Endothelial cell of umbilical vein (primary cell): Measurements from ENCODE around the gene ARHGAP9. TPM values are rescaled to one million over a fixed set of nuclear protein-coding genes. Genes with fewer than 3 reads are reported as not detected.

Experiments
- BruUV-seq: library from RNA; stranded (reverse); fragments of 400-500 nt; replicated peaks from 2 replicates; lab custom pipeline; 2021; lab: Mats Ljungman, UMichigan
- CTCF ChIA-PET: fragments of 300-600, 350-600 bp; sonication (Branson Sonifier 250); formaldehyde crosslinking; loops from one replicate; lab custom pipeline; 2021; ENCODE audit warnings: antibody characterized with exemption, inconsistent platforms; lab: Charles Lee
- POLR2A ChIA-PET: fragments of 300-600, 350-600 bp; sonication (Branson Sonifier 250); formaldehyde crosslinking; loops from one replicate; lab custom pipeline; 2021; ENCODE audit warnings: antibody characterized with exemption, inconsistent platforms; lab: Charles Lee
- DNase-seq: peaks from one replicate; pipeline ENCODE4 v3.0.0-alpha.2; 2011; ENCODE audit warnings: low read depth, low spot score
- FAIRE-seq: peaks from 2 replicates; lab custom pipeline; 2011; peaks lifted over from hg19 to GRCh38; lab: Jason Lieb, UNC
- H2AFZ ChIP-seq: 2 replicates; pipeline ENCODE4 v1.6.0; 2012; ENCODE audit warnings: low read depth, low read length, control low read depth, inconsistent platforms
- H3K27ac ChIP-seq: 2 replicates; pipeline ENCODE4 v1.5.1; 2011; ENCODE audit warnings: low read depth, mild to moderate bottlenecking, control low read depth, low read length, moderate library complexity; ENCODE audit not compliant: insufficient read depth
- H3K27me3 ChIP-seq, 2 experiments: 2 replicates each; pipeline versions ENCODE4 v1.6.0 to v1.6.1; 2011; ENCODE audit warnings: low read length in 2 of 2, mixed read lengths in 1 of 2; ENCODE audit not compliant: control insufficient read depth in 2 of 2, insufficient read depth in 2 of 2
- H3K36me3 ChIP-seq, 2 experiments: 2 replicates in 1 of 2; 3 replicates in 1 of 2; pipeline ENCODE4 v1.5.1; 2011; ENCODE audit warnings: low read length in 2 of 2, mild to moderate bottlenecking in 1 of 2, moderate library complexity in 1 of 2; ENCODE audit not compliant: control insufficient read depth in 2 of 2, insufficient read depth in 2 of 2; ENCODE audit errors: extremely low read depth in 1 of 2
- H3K4me1 ChIP-seq: 3 replicates; pipeline ENCODE4 v1.5.1; 2011; ENCODE audit warnings: mild to moderate bottlenecking, low read length; ENCODE audit not compliant: control insufficient read depth, insufficient read depth; ENCODE audit errors: extremely low read depth
- H3K4me2 ChIP-seq: 2 replicates; pipeline ENCODE4 v1.6.1; 2011; ENCODE audit warnings: low read length, control low read depth, mixed read lengths; ENCODE audit not compliant: insufficient read depth
- H3K4me3 ChIP-seq, 3 experiments: fragments of 200-600 bp in 1 of 3; sonication (generic), shearing (Covaris generic) in 1 of 3; replicated peaks in 1 of 3; 2 replicates each; pipeline ENCODE4 v1.5.1; 2011 to 2016; ENCODE audit warnings: control low read depth in 3 of 3, low read length in 3 of 3, mild to moderate bottlenecking in 2 of 3, inconsistent platforms in 1 of 3, low read depth in 1 of 3, moderate library complexity in 1 of 3; ENCODE audit not compliant: insufficient read depth in 1 of 3
- H3K79me2 ChIP-seq: 2 replicates; pipeline ENCODE4 v1.6.0; 2012; ENCODE audit warnings: low read length, inconsistent platforms; ENCODE audit not compliant: control insufficient read depth, insufficient read depth
- H3K9ac ChIP-seq: replicated peaks from 2 replicates; pipeline ENCODE3; 2011; ENCODE audit warnings: low read length, control low read depth; ENCODE audit not compliant: insufficient read depth; ENCODE audit errors: extremely low read depth
- H3K9me1 ChIP-seq: replicated peaks from 3 replicates; pipeline ENCODE4 v1.6.0; 2011; ENCODE audit warnings: mild to moderate bottlenecking, low read length; ENCODE audit not compliant: control insufficient read depth, insufficient read depth; ENCODE audit errors: extremely low read depth
- H3K9me3 ChIP-seq: replicated peaks from 2 replicates; pipeline ENCODE4 v1.5.1; 2012; ENCODE audit warnings: low read length, inconsistent platforms; ENCODE audit not compliant: control insufficient read depth, insufficient read depth
- H4K20me1 ChIP-seq: replicated peaks from 2 replicates; pipeline ENCODE3; 2011; ENCODE audit warnings: mild to moderate bottlenecking, low read length; ENCODE audit not compliant: control insufficient read depth, insufficient read depth; ENCODE audit errors: extremely low read depth
- CTCF ChIP-seq, 2 donors: IDR thresholded peaks; 1 replicate in 1 of 2; 2 replicates in 1 of 2; pipeline ENCODE4 v1.5.1; 2011; ENCODE audit warnings: low read length in 2 of 2, mild to moderate bottlenecking in 2 of 2, moderate library complexity in 2 of 2, control low read depth in 1 of 2, inconsistent platforms in 1 of 2, low read depth in 1 of 2; ENCODE audit not compliant: insufficient read depth in 1 of 2; ENCODE audit errors: extremely low read depth in 1 of 2
- EZH2 ChIP-seq: IDR thresholded peaks from 2 replicates; pipeline ENCODE4 v1.6.1; 2012; ENCODE audit warnings: borderline replicate concordance, low read depth, mild to moderate bottlenecking, moderate library complexity, low read length, inconsistent platforms; ENCODE audit not compliant: severe bottlenecking
- FOS ChIP-seq: IDR thresholded peaks from 2 replicates; pipeline ENCODE4 v1.6.1; 2011; ENCODE audit warnings: mild to moderate bottlenecking, low read length, moderate library complexity, borderline replicate concordance; ENCODE audit not compliant: insufficient read depth
- GATA2 ChIP-seq: IDR thresholded peaks from 2 replicates; pipeline ENCODE4 v1.7.0; 2011; ENCODE audit warnings: low read depth, mild to moderate bottlenecking, moderate library complexity, mixed read lengths, low read length; ENCODE audit not compliant: insufficient read length, insufficient read depth
- JUN ChIP-seq: IDR thresholded peaks from 2 replicates; pipeline ENCODE4 v1.6.1; 2011; ENCODE audit warnings: borderline replicate concordance, low read depth; ENCODE audit not compliant: insufficient read length, insufficient read depth
- MAX ChIP-seq: IDR thresholded peaks from 2 replicates; pipeline ENCODE4 v1.6.1; 2011; ENCODE audit not compliant: insufficient read depth, insufficient read length
- MYC ChIP-seq: IDR thresholded peaks from one replicate; pipeline ENCODE4 v1.6.1; 2011; ENCODE audit warnings: mild to moderate bottlenecking, low read depth, low read length
- POLR2A ChIP-seq: IDR thresholded peaks from 2 replicates; pipeline ENCODE4 v1.6.1; 2012; ENCODE audit warnings: low read depth, mild to moderate bottlenecking, control low read depth, low read length
- POLR2AphosphoS5 ChIP-seq: IDR thresholded peaks from 2 replicates; pipeline ENCODE4 v1.6.1; 2012; ENCODE audit warnings: low read depth, mild to moderate bottlenecking, control low read depth, low read length, moderate library complexity; ENCODE audit not compliant: insufficient read depth
- dilution Hi-C: fragments of 300-500 bp; cut with MboI; formaldehyde crosslinking; loops from one replicate; pipeline ENCODE4 v1.15.0; 2019; ENCODE audit warnings: low sequenced_read_pairs; ENCODE audit not compliant: extremely low pct_ligation_motif_present
- intact Hi-C: fragments of 100-400 bp; cut with micrococcal nuclease; formaldehyde crosslinking; loops from one replicate; pipeline ENCODE4 v1.10.0; 2022
- polyA plus RNA-seq, 4 experiments: library from polyadenylated mRNA; depleted of rRNA in 3 of 4; stranded (reverse) in 3 of 4; unstranded in 1 of 4; fragments of >200 nt; gene quantifications; 2 replicates each; pipeline versions ENCODE4 v1.2.1 to v1.2.3, GENCODE V29; 2011 to 2012; ENCODE audit warnings: missing spikeins in 1 of 4
- total RNA-seq: library from RNA; stranded (reverse); gene quantifications from 2 replicates; pipeline ENCODE4 v1.2.3, GENCODE V29; 2021

ARHGAP9 gene
- total and polyA plus RNA-seq, 2 donors (not counting 3 experiments of a cell fraction or from before 2014, with no cell fraction given), result 0.25 to 0.38 TPM

- BruUV-seq, result no TSS peak
- Histone ChIP-seq H3K27ac (no peak overlapping the region), H3K4me1 (no peaks in the 10 kb centered on the region), H3K79me2 (no peaks in the 10 kb centered on the region), H3K4me3 (no peak overlapping the region), H3K9me3 (no peaks in the 10 kb centered on the region), H3K4me2 (no peak overlapping the region), H3K36me3 (no peaks in the 10 kb centered on the region), H3K9ac (no peak overlapping the region), H4K20me1 (no peaks in the 10 kb centered on the region), H3K27me3 (peaks cover 33 to 39% of the 10 kb centered on the region in 2 experiments), H2AFZ (no peak overlapping the region), H3K9me1 (no peaks in the 10 kb centered on the region)
- TF ChIP-seq MYC, result no peak
- no peak for TF ChIP-seq GATA2
- TF ChIP-seq POLR2AphosphoS5, result no peak
- no peak for TF ChIP-seq FOS
- no peak for TF ChIP-seq EZH2
- TF ChIP-seq POLR2A, result no peak
- TF ChIP-seq JUN, result no peak
- no peak for TF ChIP-seq MAX
- TF ChIP-seq CTCF (IDR thresholded peaks at IDR 0.05; ENCODE audit: extremely low read depth in 1 of 2, insufficient read depth in 1 of 2, low read depth in 1 of 2, low read length in 2 of 2), result no peak
- ChIA-PET CTCF (interaction anchor here (1.3 to 4.0 kb wide), 2 partner anchors 10 to 13 kb away, joined by 5 to 17 read pairs; partner anchors contain the start of gene GLI1), POLR2A (no interaction called here)
- dilution Hi-C loops, result no loop called here
- no peak for DNase-seq
- FAIRE-seq, result no peak
- intact Hi-C loops, result no loop called here
These were observed 10.1 kb downstream of the ARHGAP9 start for GRCh38 chr12:57469296-57470164.
